GM12801 (cell line): ENCODE measurements around the gene HIC1.

ENCODE experiments used
- CTCF ChIP-seq: IDR thresholded peaks from one replicate; pipeline ENCODE4 v1.5.1; 2011; ENCODE audit warnings: control low read depth; ENCODE audit not compliant: insufficient read length; ENCODE audit errors: extremely low read depth

Gene HIC1

GRCh38 chr17:2029911-2030778 lies 24.8 kb upstream of the HIC1 start, which contains the start of gene DPH1:
Gene DPH1 (plus strand): TSS chr17:2030153. CDS start chr17:2030170, 17 bp downstream.
- no peak for TF ChIP-seq CTCF

GRCh38 chr17:2030779-2031163 lies 24.1 kb upstream of the HIC1 start:
- TF ChIP-seq CTCF: no peak

GRCh38 chr17:2033153-2033552 lies 21.8 kb upstream of the HIC1 start:
- TF ChIP-seq CTCF: no peak

GRCh38 chr17:2034157-2034556 lies 20.7 kb upstream of the HIC1 start:
- no peak for TF ChIP-seq CTCF

GRCh38 chr17:2034806-2035540 lies 19.9 kb upstream of the HIC1 start:
- TF ChIP-seq CTCF: no peak

GRCh38 chr17:2035541-2036488 lies 19.1 kb upstream of the HIC1 start:
- TF ChIP-seq CTCF: no peak
